Measurements from ENCODE around the gene PRAC2. TPM values are rescaled to one million over a fixed set of nuclear protein-coding genes. Genes with fewer than 3 reads are reported as not detected.

The PRAC2 gene
- total RNA-seq, 1 donor from 2014 or later = not detected

GRCh38 chr17:48748718-48749566 is 26.0 kb downstream of the PRAC2 start:
- intact Hi-C loops (cut with micrococcal nuclease) = no loop called here
- TF ChIP-seq, protein P1, sequence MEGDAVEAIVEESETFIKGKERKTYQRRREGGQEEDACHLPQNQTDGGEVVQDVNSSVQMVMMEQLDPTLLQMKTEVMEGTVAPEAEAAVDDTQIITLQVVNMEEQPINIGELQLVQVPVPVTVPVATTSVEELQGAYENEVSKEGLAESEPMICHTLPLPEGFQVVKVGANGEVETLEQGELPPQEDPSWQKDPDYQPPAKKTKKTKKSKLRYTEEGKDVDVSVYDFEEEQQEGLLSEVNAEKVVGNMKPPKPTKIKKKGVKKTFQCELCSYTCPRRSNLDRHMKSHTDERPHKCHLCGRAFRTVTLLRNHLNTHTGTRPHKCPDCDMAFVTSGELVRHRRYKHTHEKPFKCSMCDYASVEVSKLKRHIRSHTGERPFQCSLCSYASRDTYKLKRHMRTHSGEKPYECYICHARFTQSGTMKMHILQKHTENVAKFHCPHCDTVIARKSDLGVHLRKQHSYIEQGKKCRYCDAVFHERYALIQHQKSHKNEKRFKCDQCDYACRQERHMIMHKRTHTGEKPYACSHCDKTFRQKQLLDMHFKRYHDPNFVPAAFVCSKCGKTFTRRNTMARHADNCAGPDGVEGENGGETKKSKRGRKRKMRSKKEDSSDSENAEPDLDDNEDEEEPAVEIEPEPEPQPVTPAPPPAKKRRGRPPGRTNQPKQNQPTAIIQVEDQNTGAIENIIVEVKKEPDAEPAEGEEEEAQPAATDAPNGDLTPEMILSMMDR (IDR thresholded peaks at IDR 0.05; ENCODE audit: borderline replicate concordance) = no peak
- H3K27me3 ChIP-seq (ENCODE audit: low read depth) = peaks cover 99% of the 10 kb centered on the region

DNA sequence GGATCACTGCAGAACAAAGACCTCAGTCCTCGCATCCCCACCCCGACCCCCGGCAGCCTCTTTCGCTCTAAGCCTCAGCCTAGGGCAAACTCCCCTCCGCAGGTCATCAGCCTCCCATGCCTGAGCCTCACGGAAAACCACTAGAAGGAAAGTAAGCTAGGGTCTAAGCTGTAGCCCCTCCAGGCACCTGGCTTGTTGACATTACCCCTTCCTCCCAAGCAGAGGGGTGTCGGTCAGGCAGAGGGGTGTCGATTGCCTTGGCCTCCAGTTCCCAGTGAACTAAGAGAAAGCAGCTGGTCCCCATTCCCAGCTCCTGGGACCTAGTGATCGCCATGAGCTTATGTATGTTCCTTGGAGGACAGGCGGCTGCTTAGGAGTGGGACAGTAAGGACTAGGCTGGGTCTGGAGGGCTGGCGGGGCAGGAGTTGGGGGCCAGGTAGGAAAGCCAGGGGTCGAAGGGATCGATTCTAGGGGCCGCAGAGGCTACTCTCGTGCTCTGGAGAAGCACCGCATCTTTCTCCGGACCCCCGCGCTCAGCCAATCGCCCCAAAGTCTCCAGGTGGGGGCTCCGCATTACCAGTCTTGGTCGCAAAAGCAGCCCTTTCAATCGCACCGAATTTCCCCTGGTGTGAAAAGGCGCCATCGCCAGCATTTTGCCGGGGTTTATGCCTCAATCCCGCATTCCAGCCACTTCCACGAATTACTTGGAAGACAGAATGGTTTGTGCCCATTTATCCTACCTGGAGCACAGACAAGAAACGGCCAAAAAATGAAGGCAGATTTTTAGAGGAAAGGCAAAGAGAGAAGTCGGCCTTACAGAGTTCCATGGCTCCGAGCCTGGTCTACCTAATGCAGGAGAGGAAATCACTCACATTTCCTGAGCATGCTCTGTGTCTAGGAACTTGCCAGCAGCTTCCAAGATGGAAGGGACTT is 26.9 kb downstream of the PRAC2 start:
- H3K27ac ChIP-seq (replicated peaks) = no peak overlapping the region
- intact Hi-C loops (cut with micrococcal nuclease) = no loop called here

More at GRCh38 chr17:48748718-48749566, 26.0 kb downstream of the PRAC2 start:
- H3K4me3 ChIP-seq = no peak overlapping the region
- no peak for DNase-seq
- peaks cover 4% of the 10 kb centered on the region for H3K4me1 ChIP-seq
- no peaks in the 10 kb centered on the region for H3K9me3 ChIP-seq (replicated peaks)
- H3K36me3 ChIP-seq = no peaks in the 10 kb centered on the region
- no peak overlapping the region for H3K27ac ChIP-seq (replicated peaks)

GRCh38 chr17:48751172-48751571 is 28.2 kb downstream of the PRAC2 start:
- peaks cover 99% of the 10 kb centered on the region for H3K27me3 ChIP-seq (ENCODE audit: low read depth)
- DNase-seq = no peak
- H3K9me3 ChIP-seq (replicated peaks) = no peaks in the 10 kb centered on the region
- intact Hi-C loops (cut with micrococcal nuclease) = no loop called here
- H3K4me1 ChIP-seq = peaks cover 19% of the 10 kb centered on the region
- no peak overlapping the region for H3K27ac ChIP-seq (replicated peaks)
- H3K36me3 ChIP-seq = no peaks in the 10 kb centered on the region
- no peak overlapping the region for H3K4me3 ChIP-seq
- TF ChIP-seq, protein P1 (IDR thresholded peaks at IDR 0.05; ENCODE audit: borderline replicate concordance) = no peak

More for the DNA sequence above, 26.9 kb downstream of the PRAC2 start:
- Histone ChIP-seq H3K36me3 (no peaks in the 10 kb centered on the region), H3K9me3 (replicated peaks) (no peaks in the 10 kb centered on the region), H3K27me3 (ENCODE audit: low read depth) (peaks cover 99% of the 10 kb centered on the region), H3K4me1 (peaks cover 14% of the 10 kb centered on the region), H3K4me3 (no peak overlapping the region)
- TF ChIP-seq, protein P1 (IDR thresholded peaks at IDR 0.05; ENCODE audit: borderline replicate concordance) = no peak
- DNase-seq = no peak

DNA sequence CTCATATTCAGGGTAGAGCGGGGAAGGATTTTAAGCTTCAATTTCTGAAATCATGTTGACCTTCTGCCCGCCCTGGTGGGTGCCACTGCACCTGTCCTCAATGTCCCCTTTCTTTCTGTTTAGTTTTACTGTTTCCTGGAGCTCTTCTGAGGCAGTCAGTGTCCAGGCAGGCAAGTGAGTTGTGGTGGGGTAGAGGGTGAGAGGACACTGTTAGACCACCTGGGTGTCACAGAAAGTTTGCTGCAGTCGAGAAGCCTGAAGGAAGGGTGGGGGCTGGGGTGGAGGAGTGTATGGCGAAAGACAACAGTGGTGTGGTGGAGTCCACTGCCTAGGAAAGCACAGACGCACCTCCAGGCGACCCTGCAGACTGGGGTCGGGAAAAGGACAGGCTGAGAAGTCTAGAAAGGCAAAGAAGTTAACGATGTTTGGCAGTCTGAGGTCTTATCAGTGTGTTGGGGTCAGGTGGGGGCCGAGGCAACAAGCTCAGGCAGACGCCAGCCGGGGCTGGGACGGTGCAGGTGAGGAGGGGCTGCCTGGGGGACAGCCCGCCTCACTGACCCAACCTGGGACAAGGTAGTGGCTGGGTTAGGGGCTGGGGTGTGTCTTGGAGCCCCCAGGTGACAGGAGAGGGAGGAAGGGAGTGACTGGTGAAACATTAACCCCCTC is 28.9 kb downstream of the PRAC2 start:
- no peak overlapping the region for H3K27ac ChIP-seq (replicated peaks)
- H3K27me3 ChIP-seq (ENCODE audit: low read depth) = peaks cover 100% of the 10 kb centered on the region
- no peaks in the 10 kb centered on the region for H3K36me3 ChIP-seq
- no peaks in the 10 kb centered on the region for H3K9me3 ChIP-seq (replicated peaks)
- TF ChIP-seq, protein P1 (IDR thresholded peaks at IDR 0.05; ENCODE audit: borderline replicate concordance) = no peak
- intact Hi-C loops (cut with micrococcal nuclease) = no loop called here
- H3K4me1 ChIP-seq = peaks cover 19% of the 10 kb centered on the region
- DNase-seq = no peak
- H3K4me3 ChIP-seq = no peak overlapping the region

Measured in left ventricle myocardium inferior (tissue), 1 donor.